Globus pallidus (tissue), 1 donor: ENCODE measurements around the gene IRGQ.
"Not testable (repeated sequence)": the region's sequence is repeated elsewhere in the genome, so short reads cannot be mapped to it uniquely, and the experiment has no call there.

ENCODE experiments used
- DNase-seq: peaks from one replicate; pipeline ENCODE4 v3.0.0-alpha.2; 2015; ENCODE audit warnings: low spot score

The IRGQ gene

DNA sequence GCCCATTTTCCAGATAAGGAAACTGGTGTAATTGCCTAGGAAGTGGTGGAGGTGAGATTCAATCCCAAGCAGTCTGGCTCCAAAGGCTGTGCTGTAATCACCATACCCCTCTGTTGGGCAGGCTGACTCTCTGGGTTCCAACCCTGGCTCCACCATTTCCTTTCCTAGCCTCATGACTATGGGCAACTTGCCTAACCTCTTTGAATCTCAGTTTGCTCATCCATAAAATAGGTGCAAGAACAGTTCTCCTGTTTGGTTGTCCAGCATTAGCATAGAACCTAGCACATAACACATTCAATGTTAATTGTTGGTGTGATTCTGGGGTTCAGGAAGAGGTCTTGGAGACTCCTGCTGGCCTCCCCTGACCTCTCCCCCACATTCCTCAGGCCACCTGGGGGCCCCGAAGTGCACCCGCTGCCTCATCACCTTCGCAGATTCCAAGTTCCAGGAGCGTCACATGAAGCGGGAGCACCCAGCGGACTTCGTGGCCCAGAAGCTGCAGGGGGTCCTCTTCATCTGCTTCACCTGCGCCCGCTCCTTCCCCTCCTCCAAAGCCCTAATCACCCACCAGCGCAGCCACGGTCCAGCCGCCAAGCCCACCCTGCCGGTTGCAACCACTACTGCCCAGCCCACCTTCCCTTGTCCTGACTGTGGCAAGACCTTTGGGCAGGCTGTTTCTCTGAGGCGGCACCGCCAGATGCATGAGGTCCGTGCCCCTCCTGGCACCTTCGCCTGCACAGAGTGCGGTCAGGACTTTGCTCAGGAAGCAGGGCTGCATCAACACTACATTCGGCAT is 2.7 kb upstream of the IRGQ start:
- DNase-seq: no peak

DNA sequence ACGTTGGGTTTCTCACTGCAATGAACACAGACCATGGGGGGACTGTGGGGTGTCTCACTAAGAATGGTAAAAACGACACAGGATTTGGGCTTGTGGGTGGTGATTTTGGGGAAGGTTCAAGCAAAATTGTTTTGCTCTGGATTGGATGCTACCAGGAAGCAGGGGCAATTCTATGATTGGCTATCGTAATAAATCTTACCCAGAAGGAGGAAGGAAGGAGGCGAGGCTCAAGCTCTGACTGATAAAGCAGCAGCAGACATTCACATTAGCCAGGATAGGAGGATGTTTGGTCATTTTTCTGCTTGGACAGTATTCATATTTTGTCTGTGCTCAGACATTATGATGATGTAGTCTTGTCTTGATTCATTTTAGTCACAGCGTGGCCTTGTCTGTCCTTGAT is 1.9 kb upstream of the IRGQ start:
- DNase-seq: no peak

DNA sequence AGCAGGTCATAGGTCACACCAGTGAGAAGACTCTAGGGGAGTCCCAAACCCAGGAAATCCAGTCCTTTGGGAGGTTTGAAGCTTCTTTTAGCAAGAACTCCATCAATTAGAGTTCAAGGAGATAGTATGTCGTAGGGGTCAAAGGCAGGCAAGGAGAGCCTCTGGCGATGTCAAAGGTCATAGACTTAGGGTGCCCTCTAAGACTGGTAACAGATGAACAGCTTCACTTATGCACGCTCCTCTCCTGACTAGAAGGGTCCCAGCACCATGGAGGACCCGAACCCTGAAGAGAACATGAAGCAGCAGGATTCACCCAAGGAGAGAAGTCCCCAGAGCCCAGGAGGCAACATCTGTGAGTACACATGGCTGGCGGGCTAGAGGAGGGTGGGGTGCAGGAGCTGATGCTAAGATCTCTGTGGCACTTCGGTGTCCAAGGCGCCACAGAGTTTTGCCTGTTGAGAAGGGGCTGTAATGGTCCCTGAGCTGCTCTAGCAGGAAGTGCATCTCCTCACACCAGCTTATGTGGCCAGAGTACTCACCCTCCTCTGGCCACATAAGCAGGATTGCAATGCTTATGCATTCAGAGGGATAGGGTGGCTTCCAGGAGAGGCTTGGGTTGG is 1.0 kb upstream of the IRGQ start:
- no peak for DNase-seq

DNA sequence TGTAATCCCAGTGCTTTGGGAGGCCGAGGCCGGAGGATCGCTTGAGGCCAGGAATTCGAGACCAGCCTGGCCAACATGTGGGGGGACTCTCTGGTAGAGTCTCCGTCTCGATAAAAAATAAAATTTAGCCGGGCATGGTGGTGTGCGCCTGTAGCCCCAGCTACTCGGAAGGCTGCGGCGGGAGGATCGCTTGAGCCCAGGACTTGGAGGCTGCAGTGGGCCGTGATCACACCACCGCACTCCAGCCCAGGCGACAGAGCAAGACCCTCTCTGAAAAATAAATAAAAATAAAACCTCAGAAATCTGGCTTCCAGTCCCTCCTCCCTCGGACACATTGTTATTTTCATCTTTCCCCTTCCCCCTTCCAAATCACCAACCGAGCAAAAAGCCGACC is 332 bp downstream of the IRGQ start:
- DNase-seq: peak; percentile 20

DNA sequence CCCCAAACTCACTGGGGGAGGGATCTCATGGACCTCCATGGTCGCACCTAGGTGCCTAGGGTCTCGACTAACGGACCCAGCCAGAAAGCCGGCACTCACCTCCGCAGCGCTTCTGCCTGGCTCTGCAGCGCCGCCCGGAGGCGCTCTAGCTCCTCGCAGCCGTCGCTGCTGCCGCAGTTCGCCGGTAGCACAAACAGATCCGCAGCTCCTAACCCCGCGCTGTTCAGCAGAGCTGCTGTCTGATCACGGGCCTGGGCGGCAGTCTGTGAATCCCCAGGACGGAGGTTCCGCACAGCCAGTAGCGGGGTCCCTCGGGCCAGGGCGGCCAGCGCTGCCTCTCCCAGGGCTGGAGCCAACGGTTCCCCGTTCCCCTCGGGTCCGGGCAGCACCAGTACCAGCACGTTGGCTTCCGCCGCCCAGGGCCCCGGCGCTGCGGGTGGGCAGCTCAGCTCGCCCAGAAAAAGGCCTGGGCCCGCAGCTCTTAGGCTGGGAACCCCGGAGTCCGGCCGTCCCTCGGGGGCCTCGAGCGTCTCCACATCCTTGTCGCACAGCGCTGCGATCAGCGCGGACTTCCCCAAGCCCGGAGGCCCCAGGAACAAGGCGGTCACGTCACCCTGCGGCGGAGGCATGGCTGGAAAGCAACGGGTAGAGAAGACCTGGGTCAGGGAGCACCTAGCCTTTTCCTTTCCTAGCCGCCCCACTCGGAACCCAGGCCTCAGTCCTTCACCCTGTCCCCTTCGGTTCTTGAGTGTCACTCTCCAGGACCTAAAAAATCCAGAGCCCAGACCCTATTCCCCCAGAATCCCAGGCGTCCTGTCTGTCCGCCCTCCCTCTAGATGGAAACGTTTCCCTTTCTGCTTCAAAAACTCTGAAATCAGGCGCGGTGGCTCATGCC is 977 bp downstream of the IRGQ start:
- no peak for DNase-seq

DNA sequence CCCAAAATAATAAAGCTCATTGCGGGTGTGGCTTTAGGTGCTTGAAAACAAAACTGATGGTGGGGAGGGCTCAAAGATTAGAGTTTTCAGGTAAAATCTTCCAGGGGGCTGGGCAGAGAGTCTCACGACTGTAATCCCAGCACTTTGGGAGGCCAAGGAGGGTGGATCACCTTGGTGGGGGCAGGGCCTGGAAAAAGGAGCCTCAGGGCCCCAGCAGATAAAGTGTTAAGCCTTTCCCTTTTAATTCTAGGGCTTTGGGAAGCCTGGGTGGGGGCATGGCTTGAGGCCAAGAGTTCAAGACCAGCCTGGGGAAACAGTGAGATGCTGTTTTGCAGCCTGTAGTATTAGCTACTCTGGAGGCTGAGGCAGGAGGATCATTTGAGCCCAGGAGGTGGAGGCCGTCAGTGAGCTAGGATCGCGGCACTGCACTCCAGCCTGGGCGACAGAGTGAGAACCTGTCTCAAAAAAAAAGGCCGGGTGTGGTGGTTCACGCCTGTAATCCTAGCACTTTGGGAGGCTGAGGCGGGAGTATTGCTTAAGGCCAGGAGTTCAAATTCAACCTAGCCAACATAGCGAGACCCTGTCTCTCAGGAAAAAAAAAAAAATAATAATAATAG is 1.7 kb downstream of the IRGQ start:
- no peak for DNase-seq

DNA sequence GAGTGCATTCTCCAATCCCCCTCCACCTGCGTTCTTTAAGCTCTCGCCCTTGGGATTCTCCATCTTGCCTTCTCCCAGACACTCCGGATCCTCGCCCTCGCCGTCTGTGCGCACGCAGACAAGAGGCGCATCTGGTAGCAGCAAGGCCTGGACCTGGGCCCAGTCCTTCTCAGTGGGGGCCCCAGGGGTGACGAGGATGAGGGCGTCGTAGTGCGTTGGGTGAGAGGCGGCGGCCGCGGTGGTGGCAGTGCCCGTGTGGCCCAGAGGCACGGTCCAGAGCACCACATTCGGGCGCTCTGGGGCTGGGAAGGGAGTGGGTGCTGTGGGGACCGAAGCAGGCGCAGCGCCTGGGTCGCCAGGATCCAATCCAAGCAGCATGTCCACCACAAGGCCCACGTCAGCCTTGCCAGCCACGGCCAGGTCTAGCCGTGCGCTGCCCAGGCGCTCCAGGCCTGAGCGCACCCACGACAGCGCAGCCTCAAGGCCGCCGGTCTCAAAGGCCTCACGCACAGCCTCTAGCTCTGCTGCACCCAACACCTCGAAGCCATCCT is 3.1 kb downstream of the IRGQ start:
- no peak for DNase-seq

DNA sequence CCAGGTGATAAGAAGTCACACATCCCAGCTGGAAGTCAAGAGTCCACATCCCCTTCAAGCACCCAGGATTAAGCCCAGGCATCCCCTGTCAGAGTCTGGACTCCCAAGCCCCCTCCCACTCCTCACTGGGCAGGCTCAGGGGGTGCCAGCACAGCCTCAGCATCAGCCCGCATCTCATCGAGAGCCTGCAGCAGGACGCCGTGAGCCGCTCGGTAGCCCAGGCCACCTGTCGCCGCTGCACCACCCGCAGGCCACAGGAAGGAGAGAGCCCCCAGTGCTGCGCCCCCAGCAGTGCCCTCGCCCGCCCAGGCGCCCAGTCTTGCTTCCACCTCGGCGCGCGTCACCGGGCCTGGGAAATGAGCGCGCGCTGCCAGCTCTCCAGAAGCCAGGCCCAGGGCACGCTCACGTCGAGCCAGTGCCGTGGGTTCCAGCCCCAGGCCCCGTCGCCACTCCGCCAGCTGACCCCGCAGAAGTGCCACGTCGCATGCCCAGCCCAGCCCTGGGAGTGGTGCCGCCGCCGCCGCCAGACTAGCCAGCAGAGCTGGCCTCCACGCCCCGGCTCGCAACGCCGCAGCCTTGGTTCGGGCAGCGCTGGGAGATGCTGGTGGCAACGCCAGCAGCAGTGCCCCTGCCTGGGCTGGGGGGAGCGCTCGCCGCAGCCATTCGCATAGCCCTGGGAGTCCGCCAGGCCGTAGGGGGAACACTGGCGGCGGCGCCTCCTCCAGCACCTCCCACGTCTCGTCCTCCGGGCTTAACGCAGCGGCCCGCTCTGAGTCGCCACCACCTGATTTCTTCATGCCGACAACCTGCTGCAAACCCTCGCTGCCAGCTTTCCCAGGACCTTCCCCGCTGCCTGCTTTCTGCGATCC is 3.8 kb downstream of the IRGQ start:
- DNase-seq: no peak

DNA sequence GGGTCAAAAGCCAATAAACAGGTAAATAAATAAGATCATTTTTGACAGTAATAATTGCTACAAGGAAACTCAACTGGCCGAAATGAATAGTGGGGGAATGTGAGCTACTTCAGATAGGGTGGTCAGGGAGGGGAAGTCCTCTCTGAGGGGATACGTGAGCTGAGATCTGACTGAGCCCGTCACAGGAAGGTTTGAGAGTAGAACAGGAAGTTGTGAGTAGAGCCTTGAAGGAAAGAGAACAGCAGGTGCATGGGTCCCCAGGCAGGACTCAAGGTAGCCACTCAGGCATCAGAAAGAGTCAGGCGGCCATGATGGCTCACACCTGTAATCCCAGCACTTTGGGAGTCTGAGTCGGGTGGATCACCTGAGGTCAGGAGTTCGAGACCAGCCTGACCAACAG is 6.3 kb downstream of the IRGQ start:
- DNase-seq: no peak

DNA sequence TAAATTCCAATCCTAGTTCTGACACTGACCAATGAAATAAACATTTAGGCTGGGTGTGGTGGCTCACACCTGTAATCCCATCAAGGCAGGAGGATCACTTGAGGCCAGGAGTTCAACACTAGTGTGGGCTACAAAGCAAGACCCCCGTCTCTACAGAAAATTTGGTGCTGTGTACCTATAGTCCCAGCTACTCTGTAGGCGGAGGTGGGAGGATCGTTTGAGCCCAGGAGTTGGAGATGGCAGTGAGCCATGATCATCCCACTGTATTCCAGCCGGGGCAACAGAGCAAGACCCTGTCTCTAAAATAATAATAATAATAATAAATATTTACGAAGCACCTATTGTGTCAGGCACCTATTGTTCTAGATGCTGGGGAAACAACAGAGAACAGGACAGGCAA is 6.7 kb downstream of the IRGQ start:
- no peak for DNase-seq

DNA sequence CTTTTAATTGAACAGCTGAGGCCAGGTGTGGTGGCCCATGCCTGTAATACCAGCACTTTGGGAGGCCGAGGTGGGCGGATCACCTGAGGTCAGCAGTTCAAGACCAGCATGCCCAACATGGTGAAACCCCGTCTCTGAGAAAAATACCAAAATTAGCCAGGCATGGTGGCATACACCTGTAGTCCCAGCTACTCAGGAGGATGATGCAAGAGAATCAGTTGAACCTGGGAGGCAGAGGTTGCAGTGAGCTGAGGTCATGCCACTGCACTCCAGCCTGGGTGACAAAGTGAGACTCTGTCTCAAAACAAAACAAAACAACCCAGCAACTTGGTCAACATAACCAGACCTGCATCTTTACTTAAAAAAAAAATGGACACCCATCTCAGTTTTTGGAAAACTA is 8.9 kb downstream of the IRGQ start:
- DNase-seq: not testable (repeated sequence)

DNA sequence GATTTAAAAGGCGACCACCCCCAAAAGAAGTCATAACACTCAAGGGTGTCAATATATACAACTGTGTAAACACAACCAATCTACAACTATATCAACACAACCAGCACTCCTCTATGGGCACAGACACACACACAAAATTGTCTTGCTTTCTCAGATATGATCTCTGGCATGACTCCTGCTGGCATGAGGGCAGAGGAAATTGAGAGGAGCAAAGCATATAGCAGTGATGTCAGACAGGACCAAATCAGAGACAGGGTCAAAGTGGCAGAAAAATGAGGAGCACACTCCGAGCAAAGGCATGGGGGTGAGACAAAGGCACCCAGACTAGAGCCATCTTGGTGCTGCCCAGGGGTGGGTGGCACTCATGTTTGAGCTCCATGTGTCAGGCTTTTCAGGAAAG is 9.6 kb downstream of the IRGQ start:
- no peak for DNase-seq

DNA sequence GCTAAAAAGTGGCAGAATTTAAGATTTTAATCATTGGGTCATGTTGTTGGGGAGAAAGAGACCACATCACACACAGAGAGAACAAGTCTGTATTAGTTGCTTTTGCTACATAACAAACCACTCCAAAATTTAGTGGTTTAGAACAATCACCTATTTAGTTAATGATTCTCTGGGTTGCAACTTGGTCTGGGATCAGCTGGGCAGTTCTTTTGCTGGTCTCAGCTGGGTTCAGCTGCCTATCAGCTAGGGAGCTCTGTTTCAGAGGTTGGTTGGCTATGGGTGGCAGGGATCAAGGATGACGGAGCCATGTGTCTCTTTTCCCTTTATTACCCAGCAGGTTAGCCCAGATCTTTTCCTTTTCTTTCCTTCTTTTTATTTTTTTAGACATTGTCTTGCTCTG is 11.4 kb downstream of the IRGQ start:
- no peak for DNase-seq

DNA sequence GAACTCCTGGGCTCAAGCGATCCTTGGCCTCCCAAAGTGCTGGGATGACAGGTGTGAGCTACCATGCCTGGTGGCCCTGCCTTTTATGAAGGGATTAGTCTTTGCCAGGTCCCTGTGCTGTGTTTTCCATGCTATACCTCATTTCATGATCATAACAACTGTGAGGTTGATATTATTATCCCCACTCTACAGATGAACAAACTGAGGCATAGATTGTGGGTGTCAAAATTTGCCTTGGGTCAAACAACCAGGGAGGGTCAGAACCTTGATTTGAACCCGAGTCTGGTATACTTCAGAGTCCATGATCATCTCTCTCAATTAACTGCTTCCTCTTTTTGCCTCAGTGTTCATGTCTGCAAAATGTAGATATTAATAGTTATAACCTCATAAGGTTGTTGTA is 13.4 kb downstream of the IRGQ start:
- DNase-seq: no peak

DNA sequence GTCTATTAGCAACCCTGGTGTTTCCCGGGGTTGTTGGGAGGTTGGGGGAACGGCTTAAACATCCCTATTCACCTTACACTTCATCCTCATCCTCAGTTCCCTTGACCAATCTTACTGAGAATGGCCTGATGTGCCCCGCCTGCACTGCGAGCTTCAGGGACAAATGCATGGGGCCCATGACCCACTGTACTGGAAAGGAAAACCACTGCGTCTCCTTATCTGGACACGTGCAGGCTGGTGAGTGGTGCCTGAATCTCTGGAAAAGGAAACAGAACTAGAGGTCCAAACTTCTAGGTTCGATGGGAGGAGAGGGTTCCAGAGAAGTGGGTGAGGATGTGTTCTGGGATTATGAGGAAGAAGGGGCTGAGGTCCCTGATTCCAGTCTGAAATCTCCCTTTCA is 14.5 kb downstream of the IRGQ start:
- DNase-seq: no peak

DNA sequence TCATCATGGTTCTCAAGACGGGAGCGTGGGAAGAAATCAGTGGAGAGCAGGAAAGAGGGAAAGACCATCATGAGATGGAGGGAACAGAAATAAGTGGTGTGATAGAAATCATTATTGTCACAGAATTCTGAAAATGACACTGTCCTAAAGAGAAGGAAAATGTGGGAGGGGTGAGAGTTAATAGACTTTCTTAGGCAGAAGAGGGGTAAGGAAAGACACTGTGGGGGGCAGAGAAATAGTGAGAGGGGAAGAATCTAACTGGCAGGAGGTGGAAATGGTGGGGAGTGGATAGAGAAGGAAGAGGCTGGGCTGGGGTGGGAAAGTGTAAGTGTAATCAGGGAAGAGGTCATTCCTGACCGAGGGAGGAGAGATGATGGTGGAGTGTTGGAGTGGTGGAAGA is 17.1 kb downstream of the IRGQ start:
- no peak for DNase-seq

DNA sequence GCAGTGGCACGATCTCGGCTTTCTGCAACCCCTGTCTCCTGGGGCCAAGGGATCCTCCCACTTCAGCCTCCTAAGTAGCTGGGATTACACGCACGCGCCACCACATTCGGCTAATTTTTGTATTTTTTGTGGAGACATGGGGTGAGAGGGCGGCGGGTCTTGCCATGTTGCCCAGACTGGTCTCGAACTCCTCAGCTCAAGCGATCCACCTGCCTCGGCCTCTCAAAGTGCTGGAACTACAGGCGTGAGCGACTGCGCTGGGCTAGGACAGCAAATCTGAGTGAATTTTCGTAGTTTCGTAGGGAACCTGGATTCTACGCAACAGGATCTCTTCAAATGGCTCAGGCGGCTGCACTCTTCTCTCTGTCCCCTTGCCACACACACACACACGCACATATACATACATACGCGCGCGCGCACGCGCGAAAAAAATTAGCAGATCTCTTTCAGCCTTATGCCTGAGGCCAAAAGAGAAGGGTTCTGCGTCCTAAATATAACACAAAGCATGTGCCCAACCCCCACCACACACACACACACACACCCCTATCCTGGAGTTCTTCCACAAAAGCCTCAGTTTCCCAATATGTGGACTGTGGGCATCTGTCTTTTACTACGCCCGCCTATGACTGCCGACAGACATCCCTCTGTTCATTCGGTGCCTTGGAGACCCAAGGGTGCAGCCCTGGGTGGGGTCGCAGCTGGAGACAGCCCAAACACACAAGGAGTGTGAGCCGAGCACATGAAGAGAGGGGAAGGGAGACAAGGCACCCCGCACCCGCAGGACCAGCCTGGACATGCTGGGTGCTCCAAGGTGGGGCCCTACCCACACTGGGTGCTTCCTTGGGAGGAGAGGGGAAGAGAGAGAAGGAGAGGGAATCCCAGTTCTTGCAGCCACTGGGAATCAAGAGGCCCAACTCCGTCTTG is 19.7 kb downstream of the IRGQ start:
- no peak for DNase-seq

DNA sequence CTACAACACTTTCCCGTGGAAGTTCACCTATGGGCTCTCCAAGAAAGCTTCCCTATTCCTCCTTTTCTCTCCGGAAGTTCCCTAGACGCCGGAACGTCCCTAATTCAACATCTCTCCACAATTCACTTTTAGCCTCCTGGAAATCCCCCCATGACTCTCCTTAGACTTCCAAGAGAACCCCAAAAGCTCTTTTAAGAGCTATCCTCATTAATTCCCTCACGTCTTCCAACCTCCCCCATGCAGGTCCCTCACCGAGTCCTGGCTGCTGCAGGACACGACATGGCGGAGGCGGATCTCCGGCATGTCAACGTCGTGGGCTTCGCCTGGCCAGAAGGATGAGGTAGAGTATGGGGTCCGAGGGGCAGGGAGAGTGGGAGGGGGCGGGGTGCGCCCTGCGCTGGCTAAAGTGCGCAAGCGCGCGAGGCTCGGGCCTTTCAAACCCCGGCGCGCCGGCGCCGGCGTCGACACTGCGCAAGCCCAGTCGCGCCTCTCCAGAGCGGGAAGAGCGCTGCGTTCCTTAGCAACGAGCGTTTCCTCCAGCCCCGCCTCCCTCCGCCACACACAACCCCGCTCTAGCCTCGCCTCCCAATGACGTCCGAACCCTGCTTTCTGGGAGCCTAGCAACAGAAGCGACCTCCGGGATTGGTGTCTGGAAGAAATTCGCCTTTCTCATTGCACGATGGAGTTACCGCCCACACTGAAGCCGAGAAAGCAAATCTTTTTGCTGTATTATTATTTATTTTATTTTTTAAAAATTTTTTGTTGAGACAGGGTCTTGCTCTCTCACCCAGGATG is 20.6 kb downstream of the IRGQ start, which contains the start of the genes PINLYP and XRCC1:
PINLYP (plus strand) TSS at position 646 of the 795 bp plus-strand sequence. CDS start 1,391 bp downstream, outside the sequence.
XRCC1 (minus strand) TSS at position 372 of the 795 bp plus-strand sequence; CDS start at position 303, 69 bp downstream.
- peak; percentile 99 for DNase-seq
